ENCODE results near the gene TPI1.
"Not testable (repeated sequence)": the region's sequence is repeated elsewhere in the genome, so short reads cannot be mapped to it uniquely, and the experiment has no call there.

The TPI1 gene

GRCh38 chr12:6869049-6870021 is 2.0 kb downstream of the TPI1 start:
- DNase-seq, result peak; percentile 83

DNA sequence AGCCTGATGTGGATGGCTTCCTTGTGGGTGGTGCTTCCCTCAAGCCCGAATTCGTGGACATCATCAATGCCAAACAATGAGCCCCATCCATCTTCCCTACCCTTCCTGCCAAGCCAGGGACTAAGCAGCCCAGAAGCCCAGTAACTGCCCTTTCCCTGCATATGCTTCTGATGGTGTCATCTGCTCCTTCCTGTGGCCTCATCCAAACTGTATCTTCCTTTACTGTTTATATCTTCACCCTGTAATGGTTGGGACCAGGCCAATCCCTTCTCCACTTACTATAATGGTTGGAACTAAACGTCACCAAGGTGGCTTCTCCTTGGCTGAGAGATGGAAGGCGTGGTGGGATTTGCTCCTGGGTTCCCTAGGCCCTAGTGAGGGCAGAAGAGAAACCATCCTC is 3.0 kb downstream of the TPI1 start:
- not testable (repeated sequence) for DNase-seq

GRCh38 chr12:6871052-6871957 is 4.0 kb downstream of the TPI1 start:
- DNase-seq, result no peak

DNA sequence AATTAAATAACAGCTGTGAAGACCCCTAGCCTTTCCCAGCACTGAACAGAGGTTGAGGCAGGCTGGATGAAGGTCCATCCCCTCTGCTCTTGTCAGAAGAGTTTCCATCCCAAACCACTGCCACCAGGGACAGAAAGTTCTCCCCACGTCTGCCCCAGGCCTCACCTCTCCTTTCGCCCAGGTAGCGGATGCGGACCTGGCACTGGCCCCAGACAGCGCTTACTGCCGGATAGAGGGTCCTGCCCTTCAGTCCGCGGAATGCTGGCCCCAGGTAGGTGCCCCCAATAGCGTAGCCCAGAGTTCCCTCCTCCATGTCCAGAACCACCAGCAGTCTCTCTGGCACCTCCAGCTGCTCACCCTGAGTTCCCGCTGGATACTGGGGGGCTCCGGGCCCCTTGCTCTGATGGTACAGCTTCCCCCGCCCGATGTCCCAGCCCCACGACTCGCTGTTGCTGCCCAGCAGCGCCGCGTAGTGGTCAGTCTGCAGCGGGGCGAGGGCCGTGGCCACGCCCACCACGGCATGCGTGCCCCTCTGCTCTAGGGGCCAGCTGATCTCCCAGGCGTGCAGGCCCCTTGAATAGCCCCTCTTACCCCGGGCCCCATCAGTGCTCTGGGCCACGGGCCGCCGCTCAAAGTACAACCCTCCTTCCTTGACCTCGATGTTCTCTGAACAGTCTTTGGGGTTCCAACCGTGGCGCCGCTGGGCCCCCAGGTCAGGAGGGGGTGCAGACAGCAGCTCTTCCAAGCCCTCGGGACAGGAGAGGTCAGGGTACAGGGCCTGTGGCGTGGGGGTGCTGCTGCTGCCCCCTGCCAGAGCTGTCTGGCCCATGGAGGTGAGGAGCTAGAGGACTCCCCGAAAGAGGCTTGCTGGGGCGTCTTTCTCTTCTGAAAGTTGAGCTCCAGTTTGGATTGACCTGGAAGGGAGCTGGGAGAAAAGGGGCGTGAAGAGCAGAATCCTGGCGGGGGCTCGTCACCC is 5.0 kb downstream of the TPI1 start:
- DNase-seq, result peak; percentile 59

DNA sequence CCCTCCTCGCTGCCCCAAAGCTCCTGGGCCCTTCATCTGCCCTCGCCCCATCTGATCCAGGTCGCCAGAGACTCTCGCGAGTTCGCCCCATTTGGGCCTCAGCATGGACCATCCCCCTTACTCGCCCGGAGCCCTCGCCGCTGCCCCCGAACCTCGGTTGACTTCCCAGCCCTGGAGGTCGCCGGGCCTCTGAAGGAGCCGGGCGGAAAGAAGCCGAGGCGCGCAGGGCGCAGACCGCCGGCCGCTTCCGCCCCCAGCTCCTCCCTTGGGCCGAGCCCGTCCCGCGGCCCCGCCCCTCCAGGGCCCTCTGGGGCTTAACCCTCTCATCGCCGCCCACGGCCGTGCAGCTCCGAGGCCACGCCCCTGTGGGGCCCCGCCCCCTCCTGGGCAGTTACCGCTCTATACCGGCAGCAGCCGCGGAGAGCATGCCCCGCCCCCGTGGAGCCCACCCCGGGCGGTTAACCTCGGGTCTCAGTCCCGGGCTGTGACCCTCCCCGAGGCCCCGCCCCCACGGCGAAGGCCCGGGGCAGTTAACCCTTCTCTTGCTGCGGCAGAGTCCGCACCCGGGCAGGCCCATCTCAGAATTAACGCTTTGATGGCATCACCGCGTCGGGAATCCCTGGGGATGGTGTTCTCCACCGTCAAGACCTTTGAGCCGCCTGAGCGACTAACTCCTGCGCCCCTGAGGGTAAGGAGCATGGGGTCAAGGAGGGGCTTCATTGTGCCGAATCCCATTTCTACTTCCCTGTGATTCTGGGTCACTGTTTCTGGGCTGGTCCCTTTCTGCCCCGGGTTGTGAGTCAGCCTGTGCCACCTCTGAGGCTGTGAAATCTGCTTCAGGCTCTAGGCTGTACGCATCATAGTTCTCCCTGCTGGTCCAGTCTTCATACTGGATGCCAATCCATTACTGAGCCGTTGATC is 6.0 kb downstream of the TPI1 start, which contains the start of gene SPSB2:
TSS of gene SPSB2 (minus strand) at position 210 of the 921 bp plus-strand sequence. CDS start 402 bp downstream, outside the sequence.
- peak; percentile 95 for DNase-seq

DNA sequence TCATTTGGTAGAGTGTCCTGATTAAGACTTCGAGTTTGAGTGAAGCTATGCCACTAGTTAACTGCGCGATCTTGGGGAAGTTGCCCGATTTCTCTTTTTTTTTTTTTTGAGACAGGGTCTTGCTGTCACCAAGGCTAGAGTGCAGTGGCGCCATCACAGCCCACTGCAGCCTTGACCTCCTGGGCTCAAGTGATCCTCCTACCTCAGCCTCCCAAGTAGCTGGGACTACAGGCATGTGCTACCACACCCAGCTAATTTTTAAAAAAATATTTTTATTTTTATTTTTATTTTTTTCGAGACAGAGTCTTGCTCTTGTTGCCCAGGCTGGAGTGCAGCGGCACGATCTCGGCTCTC is 6.7 kb downstream of the TPI1 start:
- not testable (repeated sequence) for DNase-seq

- DNase-seq, result not testable (repeated sequence)
These were observed 12.5 kb downstream of the TPI1 start for GRCh38 chr12:6879824-6880223.

GRCh38 chr12:6883252-6883651 is 15.9 kb downstream of the TPI1 start:
- DNase-seq, result no peak

DNA sequence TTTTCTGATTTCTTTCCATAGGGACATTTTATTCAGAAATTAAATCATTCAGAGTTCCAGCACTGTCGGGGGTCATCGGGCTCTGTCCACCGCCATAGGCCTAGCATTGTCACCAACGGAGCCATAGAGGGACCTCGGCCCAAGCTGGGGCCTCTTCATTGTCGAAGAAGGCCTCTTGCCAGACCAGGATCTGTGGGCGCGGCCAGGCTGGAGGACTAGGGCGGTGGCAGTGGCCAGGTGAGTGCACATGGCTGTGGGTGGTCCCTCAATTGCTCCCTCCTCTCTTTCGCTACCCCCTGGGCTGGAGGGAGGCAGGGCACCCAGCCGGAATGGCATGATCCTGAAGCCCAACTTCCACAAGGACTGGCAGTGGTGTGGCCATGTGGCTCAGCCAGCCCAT is 16.4 kb downstream of the TPI1 start:
- DNase-seq, result no peak

DNA sequence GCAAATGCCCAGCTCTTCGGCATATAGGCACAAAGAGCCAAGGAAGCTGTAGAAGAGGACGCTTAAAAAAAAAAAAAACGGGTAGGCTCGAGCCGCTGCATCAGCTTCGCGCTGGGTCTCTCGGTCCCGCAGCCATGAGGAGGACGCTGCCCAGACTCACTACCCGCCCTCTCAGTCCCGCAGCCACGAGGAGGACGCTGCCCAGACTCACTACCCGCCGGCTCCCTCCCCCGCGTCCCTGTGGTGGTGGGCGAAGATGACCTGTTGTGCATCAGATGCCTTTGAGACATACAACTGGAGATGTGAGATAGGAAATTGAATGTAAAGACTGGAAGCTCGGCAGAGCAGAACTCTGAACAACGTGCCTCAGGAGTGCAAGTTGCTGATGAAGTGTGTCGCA is 17.2 kb downstream of the TPI1 start:
- no peak for DNase-seq

DNA sequence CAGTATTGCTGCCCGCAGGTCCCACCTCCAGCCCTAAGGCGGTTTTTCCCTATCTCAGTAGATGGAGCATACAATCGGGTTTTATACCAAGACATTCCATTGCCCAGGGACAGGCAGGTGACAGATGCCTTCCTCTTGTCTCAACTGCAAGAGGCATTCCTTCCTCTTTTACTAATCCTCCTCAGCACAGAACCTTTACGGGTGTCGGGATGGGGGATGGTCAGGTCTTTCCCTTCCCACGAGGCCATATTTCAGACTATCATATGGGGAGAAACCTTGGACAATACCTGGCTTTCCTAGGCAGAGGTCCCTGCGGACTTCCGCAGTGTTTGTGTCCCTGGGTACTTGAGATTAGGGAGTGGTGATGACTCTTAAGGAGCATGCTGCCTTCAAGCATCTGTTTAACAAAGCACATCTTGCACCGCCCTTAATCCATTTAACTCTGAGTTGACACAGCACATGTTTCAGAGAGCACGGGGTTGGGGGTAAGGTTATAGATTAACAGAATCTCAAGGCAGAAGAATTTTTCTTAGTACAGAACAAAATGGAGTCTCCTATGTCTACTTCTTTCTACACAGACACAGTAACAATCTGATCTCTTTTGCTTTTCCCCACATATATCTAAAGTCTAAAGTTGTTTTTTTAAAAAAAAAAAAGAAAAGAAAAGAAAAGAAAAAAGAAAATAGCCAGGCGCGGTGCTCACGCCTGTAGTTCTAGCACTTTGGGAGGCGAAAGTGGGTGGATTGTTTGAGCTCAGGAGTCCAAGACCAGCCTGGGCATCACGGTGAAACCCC is 19.1 kb downstream of the TPI1 start:
- not testable (repeated sequence) for DNase-seq

- DNase-seq, result no peak
These were observed 20.1 kb downstream of the TPI1 start for GRCh38 chr12:6887460-6887859.

- no peak for DNase-seq
These were observed 21.0 kb downstream of the TPI1 start for GRCh38 chr12:6888360-6888759.

DNA sequence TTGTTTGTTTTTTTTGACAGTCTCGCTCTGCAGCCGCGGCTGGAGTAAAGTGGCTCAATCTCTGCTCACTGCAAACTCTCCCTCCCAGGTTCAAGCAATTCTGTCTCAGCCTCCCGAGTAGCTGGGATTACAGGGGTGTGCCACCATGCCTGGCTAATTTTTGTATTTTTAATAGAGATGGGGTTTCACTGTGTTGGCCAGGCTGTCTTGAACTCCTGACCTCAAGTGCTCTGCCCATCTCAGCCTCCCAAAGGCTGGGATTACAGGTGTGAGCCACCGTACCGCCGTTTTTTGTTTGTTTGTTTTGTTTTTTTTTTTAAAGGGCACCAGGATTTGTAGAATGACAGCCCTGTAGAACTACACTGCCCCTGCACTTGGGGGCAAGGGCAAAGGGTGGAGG is 21.5 kb downstream of the TPI1 start:
- not testable (repeated sequence) for DNase-seq

DNA sequence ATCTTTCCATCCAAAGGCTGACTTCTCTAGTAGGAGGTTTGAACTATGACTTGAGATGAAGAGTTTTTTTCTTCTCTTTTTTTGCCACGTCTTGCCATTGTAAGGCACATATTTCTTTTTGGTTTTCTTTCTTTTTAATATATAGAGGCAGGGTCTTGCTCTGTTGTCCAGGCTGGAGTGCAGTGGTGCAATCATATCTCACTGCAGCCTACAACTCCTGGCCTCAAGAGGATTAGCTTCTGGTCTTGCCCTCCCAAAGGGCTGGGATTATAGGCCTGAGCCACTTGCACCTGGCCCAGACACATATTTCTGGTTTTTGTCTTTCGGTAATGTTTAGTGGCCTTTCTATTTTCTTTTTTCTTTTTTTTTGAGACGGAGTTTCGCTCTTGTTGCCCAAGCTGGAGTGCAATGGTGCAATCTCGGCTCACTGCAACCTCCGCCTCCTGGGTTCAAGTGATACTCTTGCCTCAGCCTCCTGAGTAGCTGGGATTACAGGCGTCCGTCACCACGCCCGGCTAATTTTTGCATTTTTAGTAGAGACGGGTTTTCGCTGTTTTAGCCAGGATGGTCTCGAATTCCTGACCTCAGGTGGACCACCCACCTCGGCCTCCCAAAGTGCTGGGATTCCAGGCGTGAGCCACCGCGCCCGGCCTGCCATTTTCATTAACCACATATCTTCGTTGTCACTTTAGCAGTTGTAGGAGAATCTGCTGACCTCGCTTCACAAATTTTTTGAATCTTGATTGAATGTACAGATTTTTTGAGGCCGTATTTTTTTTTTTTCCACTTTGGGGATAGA is 22.6 kb downstream of the TPI1 start:
- not testable (repeated sequence) for DNase-seq

- DNase-seq, result peak; percentile 96
These were observed 23.7 kb downstream of the TPI1 start for GRCh38 chr12:6890789-6891645.

- no peak for DNase-seq
These were observed 24.3 kb downstream of the TPI1 start for GRCh38 chr12:6891646-6892001.

DNA sequence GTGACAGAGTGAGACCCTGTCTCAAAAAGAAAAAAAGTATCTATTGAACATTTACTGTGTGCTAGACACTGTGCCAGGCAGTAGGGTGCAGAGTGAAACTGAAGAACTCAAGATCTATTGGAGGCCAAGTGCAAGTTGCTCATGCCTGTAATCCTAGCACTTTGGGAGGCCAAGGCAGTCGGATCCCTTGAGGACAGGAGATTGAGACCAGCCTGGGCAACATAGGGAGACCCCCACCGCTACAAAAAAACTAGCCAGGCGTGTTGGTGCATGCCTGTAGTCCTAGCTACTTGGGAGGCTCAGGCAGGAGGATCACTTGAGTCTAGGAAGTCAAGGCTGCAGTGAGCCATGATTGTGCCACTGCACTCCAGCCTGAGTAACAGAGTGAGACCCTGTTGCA is 25.4 kb downstream of the TPI1 start:
- not testable (repeated sequence) for DNase-seq

All from NCI-H1694 treated with DMSO at 0.1 percent for 48 hours (cell line).